Activated CD4-positive, alpha-beta T cell treated with anti-CD3 and anti-CD28 coated beads, Interleukin-2, amount 50 U/mL, for 24 hours (primary cell): ENCODE results near the gene ACSL5.
"Not testable (repeated sequence)": the region's sequence is repeated elsewhere in the genome, so short reads cannot be mapped to it uniquely, and the experiment has no call there.

Experiments used
- DNase-seq, 2 donors: peaks; one replicate each; pipeline ENCODE4 v3.0.0-alpha.2; 2020; ENCODE audit warnings: low read depth in 1 of 2, low spot score in 1 of 2

ACSL5 gene

GRCh38 chr10:112349521-112350085 is 24.3 kb upstream of the ACSL5 start:
- no peak for DNase-seq

DNA sequence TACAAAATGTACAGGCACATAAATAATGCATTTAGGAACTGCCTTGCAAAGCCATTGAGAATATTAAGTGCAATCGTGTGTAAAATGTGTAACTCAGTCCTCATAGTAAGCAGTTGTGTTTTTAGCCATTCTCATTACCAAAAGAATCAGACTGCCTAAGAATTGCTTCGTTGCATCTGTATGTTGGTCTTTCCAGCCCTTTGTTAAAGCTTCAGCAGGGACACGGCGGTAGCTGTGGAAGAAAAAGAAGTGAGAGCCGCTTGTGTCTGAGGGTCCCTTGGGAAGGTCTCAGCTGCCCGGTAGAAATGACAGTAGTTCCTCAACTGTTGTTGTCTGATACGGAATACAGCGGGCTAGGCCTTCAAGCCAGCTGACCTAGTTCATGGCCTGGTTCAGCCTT is 22.8 kb upstream of the ACSL5 start:
- DNase-seq = no peak

GRCh38 chr10:112352044-112352443 is 21.9 kb upstream of the ACSL5 start:
- no peak for DNase-seq

DNA sequence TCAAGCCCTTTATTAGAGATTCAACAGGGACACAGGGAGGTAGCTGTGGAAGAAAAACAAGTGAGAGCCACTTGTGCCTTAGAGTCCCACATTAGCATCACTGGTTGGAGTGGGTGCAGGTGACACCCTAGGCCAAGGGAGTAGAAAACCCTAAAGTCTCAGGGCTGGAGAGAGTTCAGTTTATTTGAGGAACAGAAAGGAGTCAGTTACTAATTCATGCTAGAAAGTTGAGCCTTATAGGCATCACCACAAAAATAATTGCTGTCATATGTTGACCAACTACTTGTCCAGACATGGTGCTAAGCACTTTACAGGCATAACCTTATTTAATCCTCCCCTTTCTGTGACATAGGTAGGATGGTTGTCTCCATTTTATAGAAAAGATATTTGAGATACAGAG is 20.9 kb upstream of the ACSL5 start:
- DNase-seq = no peak

- DNase-seq = no peak
Observed at GRCh38 chr10:112356686-112357085, 17.2 kb upstream of the ACSL5 start.

GRCh38 chr10:112359606-112360307 is 14.2 kb upstream of the ACSL5 start:
- no peak for DNase-seq

DNA sequence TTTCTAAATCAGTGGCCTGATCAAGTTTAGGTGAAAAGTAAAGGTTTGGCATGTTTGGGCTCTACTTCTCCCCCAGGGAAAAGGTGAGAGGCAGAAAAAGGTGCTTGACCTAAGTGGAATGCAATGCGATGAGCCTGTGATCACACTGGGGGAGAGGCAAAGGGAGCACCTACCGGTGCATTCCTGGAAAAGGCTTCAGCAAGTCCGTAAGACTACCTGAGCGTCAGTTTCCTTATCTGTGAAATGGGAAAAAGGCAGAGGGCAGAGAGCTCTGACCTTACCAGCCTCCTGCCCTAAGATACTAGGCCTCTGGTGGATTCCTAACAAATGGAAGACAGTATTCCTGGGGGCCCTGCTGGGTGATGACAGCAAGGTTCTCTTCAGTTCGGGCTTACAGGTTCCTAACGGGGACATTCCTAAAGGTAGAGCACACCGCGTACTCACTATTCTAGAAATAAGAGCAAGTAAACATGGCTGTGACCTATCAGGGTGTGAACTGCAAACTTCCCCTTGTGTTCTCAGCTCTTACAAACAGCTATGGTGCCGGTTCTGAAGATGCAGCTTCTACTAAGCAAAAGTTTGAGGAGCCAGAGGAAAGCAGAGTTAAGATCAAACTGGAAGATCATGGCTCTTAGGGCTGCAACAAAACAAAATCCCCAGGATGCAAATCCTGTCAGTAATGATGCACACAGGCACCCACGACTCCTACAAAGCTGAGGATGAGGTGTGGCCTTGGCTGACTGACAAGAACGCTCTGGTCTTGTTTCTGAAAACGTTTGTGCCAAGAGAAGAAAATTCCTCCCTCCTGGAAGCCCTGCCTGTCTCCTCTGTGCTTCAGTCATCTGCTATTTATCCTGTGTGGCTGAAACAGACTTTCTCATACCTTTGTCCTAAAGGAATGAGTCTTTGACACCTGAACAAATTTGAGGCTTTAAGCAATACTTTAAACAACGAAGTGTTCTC is 13.3 kb upstream of the ACSL5 start:
- no peak for DNase-seq

DNA sequence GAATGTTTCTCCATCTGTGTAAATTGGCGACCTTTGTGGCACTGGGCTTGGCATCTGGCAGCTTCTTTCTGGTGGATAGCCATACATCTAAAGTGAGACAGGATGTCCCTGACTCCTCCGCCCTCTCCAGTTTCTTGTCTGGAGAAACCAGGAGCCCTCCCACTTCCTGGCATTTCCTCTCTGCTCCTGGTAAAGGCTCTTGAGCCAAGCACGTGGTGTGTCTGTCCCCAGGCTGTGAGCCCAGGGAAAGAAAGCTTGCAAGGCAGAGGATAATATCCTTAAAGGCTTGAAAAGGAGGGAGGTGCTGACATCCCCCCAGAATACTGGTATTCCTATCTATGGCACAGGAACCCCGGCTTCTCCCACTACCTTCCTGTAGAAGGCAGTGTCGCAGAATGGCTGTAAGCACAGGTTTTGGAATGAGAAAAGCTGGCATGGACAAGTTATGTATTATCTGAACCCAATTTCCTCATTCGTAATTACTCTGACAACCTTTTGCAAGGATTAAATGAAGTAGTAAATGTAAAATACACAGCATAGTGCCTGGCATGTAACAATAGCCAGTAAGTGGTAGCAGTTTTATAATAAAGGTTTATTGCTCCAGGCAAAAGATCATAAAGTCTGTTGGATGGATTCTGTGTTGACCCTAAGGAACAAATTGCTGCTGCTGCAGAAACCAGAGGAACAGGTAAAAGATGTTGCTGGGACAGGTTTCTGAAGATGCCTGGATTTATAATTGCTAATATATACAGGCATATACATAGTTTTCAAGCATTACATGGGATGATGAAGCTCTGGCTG is 11.8 kb upstream of the ACSL5 start:
- no peak for DNase-seq

GRCh38 chr10:112362833-112363232 is 11.1 kb upstream of the ACSL5 start:
- no peak for DNase-seq

GRCh38 chr10:112363696-112364688 is 9.9 kb upstream of the ACSL5 start:
- no peak for DNase-seq

DNA sequence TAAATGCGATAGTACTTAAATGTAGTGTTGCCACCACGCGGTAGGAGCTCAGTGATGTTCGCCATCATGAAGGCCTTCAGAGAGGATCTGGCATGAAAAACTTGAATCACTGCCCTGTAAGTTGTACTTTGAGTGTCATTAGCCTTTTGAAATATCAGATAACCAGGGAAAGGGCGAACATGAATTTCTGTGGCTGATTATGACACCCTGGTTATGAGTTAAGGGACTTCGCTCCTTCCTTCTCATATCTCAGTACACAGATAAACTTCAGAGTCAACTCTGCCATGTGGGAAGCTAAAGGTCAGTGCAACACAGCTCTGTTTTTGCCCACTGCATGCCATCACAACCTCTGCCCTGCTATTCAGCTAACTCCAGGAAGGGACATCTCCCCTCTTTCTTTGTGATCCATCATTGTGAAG is 8.9 kb upstream of the ACSL5 start:
- DNase-seq = no peak

DNA sequence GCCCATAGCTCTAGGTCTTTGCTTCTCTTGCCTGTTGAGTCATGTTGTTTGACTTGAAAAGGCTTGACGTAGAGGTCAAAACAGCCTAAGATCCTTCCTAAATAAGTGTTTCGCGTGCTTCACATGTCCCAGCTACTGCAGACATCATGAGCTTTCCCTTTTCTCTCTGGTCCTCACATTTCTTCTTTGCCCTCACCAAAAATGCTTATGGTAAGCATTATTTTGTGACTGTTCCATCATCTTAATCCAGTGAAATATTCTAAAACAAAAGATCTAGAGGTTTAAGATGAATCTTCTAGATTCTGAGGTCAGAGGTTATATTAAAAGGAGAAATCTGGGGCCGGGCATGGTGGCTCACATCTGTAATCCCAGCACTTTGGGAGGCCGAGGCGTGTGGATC is 8.5 kb upstream of the ACSL5 start:
- DNase-seq = no peak

- DNase-seq = no peak
Observed at GRCh38 chr10:112366992-112367391, 6.9 kb upstream of the ACSL5 start.

DNA sequence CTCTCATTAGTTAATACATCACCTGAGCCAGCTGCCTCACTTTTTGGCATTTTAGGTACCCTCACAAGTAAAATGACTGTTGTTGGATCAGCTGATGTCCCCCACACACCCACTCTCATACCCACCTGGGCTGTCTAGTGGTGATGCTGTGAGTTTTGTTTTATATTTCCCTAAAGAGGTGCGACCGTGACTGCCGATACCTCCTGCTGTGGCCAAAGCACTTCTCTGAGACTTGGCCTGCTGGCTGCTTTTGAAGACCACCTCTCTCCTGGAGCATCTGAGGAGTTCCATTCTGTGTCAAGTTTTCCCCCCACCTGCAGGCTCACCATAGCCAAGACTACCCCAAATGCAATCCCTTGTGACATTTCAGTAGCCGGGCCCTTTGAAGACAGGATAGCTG is 6.4 kb upstream of the ACSL5 start:
- DNase-seq = no peak

GRCh38 chr10:112369495-112370423 is 4.2 kb upstream of the ACSL5 start:
- DNase-seq = no peak

GRCh38 chr10:112370424-112370819 is 3.5 kb upstream of the ACSL5 start:
- DNase-seq = no peak

DNA sequence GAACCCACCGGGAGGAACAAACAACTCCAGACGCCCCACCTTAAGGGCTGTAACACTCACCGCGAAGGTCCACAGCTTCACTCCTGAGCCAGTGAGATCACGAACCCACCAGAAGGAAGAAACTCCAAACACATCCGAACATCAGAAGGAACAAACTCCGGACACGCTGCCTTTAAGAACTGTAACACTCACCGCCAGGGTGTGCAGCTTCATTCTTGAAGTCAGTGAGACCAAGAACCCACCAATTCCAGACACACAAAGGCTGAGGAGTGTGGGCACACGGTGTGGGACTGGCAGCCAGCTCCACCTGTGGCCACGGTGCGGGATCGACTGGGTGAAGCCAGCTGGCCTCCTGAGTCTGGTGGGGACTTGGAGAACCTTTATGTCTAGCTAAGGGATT is 2.6 kb upstream of the ACSL5 start:
- DNase-seq = not testable (repeated sequence)

DNA sequence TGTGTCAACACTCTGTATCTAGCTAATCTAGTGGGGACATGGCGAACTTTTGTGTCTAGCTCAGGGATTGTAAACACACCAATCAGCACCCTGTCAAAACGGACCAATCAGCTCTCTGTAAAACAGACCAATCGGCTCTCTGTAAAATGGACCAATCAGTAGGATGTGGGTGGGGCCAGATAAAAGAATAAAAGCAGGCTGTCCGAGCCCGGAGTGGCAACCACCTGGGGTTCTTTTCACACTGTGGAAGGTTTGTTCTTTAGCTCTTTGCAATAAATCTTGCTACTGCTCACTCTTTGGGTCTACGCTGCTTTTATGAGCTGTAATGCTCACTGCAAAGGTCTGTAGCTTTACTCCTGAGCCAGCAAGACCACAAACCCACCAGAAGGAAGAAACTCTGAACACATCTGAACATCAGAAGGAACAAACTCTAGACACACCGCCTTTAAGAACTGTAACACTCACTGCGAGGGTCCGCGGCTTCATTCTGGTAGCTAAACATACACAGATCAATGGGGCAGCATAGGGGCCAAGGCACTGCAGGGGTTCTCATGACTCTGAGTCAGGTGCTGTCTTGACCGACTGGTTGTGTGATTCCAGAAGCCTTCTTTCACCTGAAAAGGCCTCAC is 1.6 kb upstream of the ACSL5 start:
- DNase-seq = not testable (repeated sequence)
